ENCODE measurements around the gene EDN1. TPM values are rescaled to one million over a fixed set of nuclear protein-coding genes. Genes with fewer than 3 reads are reported as not detected.

The EDN1 gene
- total and polyA plus RNA-seq, 2 of the 13 experiments (the other 11 are each of a cell fraction or from before 2014, with no cell fraction given): 0.15 to 1.2 TPM

DNA sequence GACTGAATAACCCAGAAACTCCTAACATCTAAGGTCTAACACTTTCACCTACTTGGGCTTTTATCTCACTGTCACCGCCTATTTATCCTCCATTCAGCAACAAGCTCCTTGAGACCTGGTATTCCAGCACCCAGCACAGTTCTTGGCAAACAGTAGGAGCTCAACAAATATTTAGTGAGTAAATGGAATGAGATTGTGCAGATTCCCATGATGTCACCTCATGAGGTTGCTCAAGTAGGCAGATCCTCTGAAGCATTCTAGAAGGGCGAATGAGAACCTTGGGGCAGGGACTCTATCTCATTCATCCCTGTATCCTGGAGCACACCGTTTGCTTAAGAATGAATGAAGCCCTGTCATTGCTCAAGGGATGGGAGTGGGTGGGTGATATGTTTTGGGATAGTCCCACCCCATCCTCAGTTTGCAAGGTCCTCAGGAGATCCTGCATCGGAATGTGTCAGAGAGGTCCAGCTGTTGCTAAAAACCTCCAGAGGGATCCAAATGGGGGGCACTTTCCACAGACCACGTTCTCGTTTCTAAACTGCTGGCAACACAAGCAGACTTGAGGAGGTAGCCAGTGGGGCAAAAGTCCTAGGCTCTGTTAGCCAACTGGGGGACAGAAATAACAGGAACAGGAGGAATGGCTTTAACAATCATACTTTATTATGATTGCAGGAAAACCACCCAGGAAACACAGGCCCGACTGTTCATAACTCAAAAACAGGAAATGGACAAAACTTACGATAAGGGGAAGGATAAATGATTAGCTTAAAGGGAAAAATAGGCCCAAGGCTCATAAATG, 42.0 kb downstream of the EDN1 start (continued):
- TF ChIP-seq, protein P1, sequence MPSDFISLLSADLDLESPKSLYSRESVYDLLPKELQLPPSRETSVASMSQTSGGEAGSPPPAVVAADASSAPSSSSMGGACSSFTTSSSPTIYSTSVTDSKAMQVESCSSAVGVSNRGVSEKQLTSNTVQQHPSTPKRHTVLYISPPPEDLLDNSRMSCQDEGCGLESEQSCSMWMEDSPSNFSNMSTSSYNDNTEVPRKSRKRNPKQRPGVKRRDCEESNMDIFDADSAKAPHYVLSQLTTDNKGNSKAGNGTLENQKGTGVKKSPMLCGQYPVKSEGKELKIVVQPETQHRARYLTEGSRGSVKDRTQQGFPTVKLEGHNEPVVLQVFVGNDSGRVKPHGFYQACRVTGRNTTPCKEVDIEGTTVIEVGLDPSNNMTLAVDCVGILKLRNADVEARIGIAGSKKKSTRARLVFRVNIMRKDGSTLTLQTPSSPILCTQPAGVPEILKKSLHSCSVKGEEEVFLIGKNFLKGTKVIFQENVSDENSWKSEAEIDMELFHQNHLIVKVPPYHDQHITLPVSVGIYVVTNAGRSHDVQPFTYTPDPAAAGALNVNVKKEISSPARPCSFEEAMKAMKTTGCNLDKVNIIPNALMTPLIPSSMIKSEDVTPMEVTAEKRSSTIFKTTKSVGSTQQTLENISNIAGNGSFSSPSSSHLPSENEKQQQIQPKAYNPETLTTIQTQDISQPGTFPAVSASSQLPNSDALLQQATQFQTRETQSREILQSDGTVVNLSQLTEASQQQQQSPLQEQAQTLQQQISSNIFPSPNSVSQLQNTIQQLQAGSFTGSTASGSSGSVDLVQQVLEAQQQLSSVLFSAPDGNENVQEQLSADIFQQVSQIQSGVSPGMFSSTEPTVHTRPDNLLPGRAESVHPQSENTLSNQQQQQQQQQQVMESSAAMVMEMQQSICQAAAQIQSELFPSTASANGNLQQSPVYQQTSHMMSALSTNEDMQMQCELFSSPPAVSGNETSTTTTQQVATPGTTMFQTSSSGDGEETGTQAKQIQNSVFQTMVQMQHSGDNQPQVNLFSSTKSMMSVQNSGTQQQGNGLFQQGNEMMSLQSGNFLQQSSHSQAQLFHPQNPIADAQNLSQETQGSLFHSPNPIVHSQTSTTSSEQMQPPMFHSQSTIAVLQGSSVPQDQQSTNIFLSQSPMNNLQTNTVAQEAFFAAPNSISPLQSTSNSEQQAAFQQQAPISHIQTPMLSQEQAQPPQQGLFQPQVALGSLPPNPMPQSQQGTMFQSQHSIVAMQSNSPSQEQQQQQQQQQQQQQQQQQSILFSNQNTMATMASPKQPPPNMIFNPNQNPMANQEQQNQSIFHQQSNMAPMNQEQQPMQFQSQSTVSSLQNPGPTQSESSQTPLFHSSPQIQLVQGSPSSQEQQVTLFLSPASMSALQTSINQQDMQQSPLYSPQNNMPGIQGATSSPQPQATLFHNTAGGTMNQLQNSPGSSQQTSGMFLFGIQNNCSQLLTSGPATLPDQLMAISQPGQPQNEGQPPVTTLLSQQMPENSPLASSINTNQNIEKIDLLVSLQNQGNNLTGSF (CRISPR knock-in tag; IDR thresholded peaks at IDR 0.05): no peak
- TF ChIP-seq EED (CRISPR knock-in tag; IDR thresholded peaks at IDR 0.05): no peak
- TF ChIP-seq SP5 (CRISPR knock-in tag; IDR thresholded peaks at IDR 0.05; ENCODE audit: borderline replicate concordance, low read depth): peak; percentile 28; the same call in 1 of the 2 replicates
- TF ChIP-seq, protein P2, sequence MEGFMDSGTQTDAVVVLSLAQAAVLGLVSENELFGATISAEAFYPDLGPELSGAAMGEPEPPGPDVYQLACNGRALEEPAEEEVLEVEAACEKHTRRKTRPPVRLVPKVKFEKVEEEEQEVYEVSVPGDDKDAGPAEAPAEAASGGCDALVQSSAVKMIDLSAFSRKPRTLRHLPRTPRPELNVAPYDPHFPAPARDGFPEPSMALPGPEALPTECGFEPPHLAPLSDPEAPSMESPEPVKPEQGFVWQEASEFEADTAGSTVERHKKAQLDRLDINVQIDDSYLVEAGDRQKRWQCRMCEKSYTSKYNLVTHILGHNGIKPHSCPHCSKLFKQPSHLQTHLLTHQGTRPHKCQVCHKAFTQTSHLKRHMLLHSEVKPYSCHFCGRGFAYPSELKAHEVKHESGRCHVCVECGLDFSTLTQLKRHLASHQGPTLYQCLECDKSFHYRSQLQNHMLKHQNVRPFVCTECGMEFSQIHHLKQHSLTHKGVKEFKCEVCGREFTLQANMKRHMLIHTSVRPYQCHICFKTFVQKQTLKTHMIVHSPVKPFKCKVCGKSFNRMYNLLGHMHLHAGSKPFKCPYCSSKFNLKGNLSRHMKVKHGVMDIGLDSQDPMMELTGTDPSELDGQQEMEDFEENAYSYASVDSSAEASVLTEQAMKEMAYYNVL (CRISPR knock-in tag; IDR thresholded peaks at IDR 0.05; ENCODE audit: borderline replicate concordance): peak; percentile 29; the same call in 1 of the 2 replicates
- TF ChIP-seq FOXO1 (CRISPR knock-in tag; IDR thresholded peaks at IDR 0.05): peak; percentile 13; the same call in 1 of the 2 replicates
- TF ChIP-seq FOXA3 (CRISPR knock-in tag; IDR thresholded peaks at IDR 0.05): peak; percentile 34; the same call in 1 of the 2 replicates
- peak; percentile 44 for TF ChIP-seq RARA (CRISPR knock-in tag; IDR thresholded peaks at IDR 0.05)
- TF ChIP-seq, protein P3, sequence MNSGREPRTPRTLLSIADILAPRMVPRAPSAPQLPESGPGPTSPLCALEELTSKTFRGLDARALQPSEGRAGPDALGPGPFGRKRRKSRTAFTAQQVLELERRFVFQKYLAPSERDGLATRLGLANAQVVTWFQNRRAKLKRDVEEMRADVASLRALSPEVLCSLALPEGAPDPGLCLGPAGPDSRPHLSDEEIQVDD (CRISPR knock-in tag; IDR thresholded peaks at IDR 0.05; ENCODE audit: borderline replicate concordance): no peak
- TF ChIP-seq REL (CRISPR knock-in tag; conservative IDR thresholded peaks at IDR 0.05): no peak
- TF ChIP-seq, protein P4, sequence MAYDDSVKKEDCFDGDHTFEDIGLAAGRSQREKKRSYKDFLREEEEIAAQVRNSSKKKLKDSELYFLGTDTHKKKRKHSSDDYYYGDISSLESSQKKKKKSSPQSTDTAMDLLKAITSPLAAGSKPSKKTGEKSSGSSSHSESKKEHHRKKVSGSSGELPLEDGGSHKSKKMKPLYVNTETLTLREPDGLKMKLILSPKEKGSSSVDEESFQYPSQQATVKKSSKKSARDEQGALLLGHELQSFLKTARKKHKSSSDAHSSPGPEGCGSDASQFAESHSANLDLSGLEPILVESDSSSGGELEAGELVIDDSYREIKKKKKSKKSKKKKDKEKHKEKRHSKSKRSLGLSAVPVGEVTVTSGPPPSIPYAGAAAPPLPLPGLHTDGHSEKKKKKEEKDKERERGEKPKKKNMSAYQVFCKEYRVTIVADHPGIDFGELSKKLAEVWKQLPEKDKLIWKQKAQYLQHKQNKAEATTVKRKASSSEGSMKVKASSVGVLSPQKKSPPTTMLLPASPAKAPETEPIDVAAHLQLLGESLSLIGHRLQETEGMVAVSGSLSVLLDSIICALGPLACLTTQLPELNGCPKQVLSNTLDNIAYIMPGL (CRISPR knock-in tag; IDR thresholded peaks at IDR 0.05; ENCODE audit: borderline replicate concordance in 1 of 2, low read depth in 1 of 2): peak in 1 of 2 experiments; percentile 23; a peak in 1 of 4 replicates
- TF ChIP-seq ASH2L (IDR thresholded peaks at IDR 0.05; ENCODE audit: insufficient read length, low read depth, low read length): peak; percentile 14
- TF ChIP-seq SIX4 (CRISPR knock-in tag; IDR thresholded peaks at IDR 0.05): no peak
- TF ChIP-seq PTBP1 (IDR thresholded peaks at IDR 0.05; ENCODE audit: low read depth, low read length, poor library complexity, severe bottlenecking): no peak
- TF ChIP-seq SMAD9 (CRISPR knock-in tag; IDR thresholded peaks at IDR 0.05): peak; percentile 68; the same call in 1 of the 2 replicates
- TF ChIP-seq ETV5 (CRISPR knock-in tag; IDR thresholded peaks at IDR 0.05; ENCODE audit: borderline replicate concordance): peak; percentile 71; the same call in 1 of the 2 replicates
- no peak for TF ChIP-seq ZNF101 (CRISPR knock-in tag; IDR thresholded peaks at IDR 0.05; ENCODE audit: borderline replicate concordance, low read depth)
- TF ChIP-seq NCOA2 (CRISPR knock-in tag; IDR thresholded peaks at IDR 0.05): peak; percentile 66; the same call in 1 of the 2 replicates
